WTC11 (cell line): Measurements from ENCODE around the gene VPS41. TPM values are rescaled to one million over a fixed set of nuclear protein-coding genes. Genes with fewer than 3 reads are reported as not detected.

Source experiments
- ATAC-seq: fragments of 200-7000 bp; cut with Tn5 transposase; 2 replicates; pipeline ENCODE4 v1.10.0; 2021; ENCODE audit warnings: mild to moderate bottlenecking, moderate library complexity
- CTCF ChIA-PET: fragments of 300-600 bp; sonication (Branson Sonifier 250); formaldehyde crosslinking; loops from one replicate; lab custom pipeline; 2021; ENCODE audit warnings: antibody characterized with exemption; lab: Charles Lee
- POLR2A ChIA-PET: fragments of 350-600 bp; sonication (Branson Sonifier 250); formaldehyde crosslinking; loops from one replicate; lab custom pipeline; 2021; ENCODE audit warnings: antibody characterized with exemption; lab: Charles Lee
- DNase-seq: peaks from one replicate; pipeline ENCODE4 v3.0.0; 2021; ENCODE audit warnings: low spot score
- H3K27ac Mint-ChIP-seq: 2 replicates; pipeline ENCODE4 v1.8.0; 2021; ENCODE audit warnings: mixed read lengths
- H3K27me3 Mint-ChIP-seq: 2 replicates; pipeline ENCODE4 v1.8.0; 2021; ENCODE audit warnings: low read depth, mild to moderate bottlenecking, moderate library complexity, mixed read lengths
- H3K36me3 Mint-ChIP-seq: 2 replicates; pipeline ENCODE4 v1.8.0; 2021; ENCODE audit warnings: mixed read lengths
- H3K4me1 Mint-ChIP-seq: 2 replicates; pipeline ENCODE4 v1.8.0; 2022; ENCODE audit warnings: mixed read lengths
- H3K4me3 Mint-ChIP-seq: 2 replicates; pipeline ENCODE4 v1.8.0; 2021; ENCODE audit warnings: mild to moderate bottlenecking, moderate library complexity, mixed read lengths
- H3K9me3 Mint-ChIP-seq: 2 replicates; pipeline ENCODE4 v1.8.0; 2021; ENCODE audit warnings: mixed read lengths
- ETV6 ChIP-seq: sonication (generic); formaldehyde crosslinking; IDR thresholded peaks from 2 replicates; pipeline ENCODE4 v1.8.1; 2022; ENCODE audit warnings: mild to moderate bottlenecking, missing genetic modification reagents
- GABPB1 ChIP-seq: sonication (generic); formaldehyde crosslinking; IDR thresholded peaks from 2 replicates; pipeline ENCODE4 v1.8.1; 2023; ENCODE audit warnings: mild to moderate bottlenecking, missing genetic modification reagents
- GRHL2 ChIP-seq: fragments of 250-450 bp; sonication (Bioruptor Pico); IDR thresholded peaks from 2 replicates; pipeline ENCODE4 v1.8.0; 2022; ENCODE audit warnings: mild to moderate bottlenecking, moderate library complexity; ENCODE audit not compliant: insufficient replicate concordance, severe bottlenecking
- JUN ChIP-seq: sonication (generic); formaldehyde crosslinking; IDR thresholded peaks from 2 replicates; pipeline ENCODE4 v1.8.0; 2023; ENCODE audit warnings: mild to moderate bottlenecking, missing genetic modification reagents
- NR1H2 ChIP-seq: sonication (generic); formaldehyde crosslinking; IDR thresholded peaks from 2 replicates; pipeline ENCODE4 v1.9.0; 2021; ENCODE audit warnings: mild to moderate bottlenecking, moderate library complexity, missing genetic modification reagents
- NR3C1 ChIP-seq: sonication (generic); formaldehyde crosslinking; conservative IDR thresholded peaks from 2 replicates; pipeline ENCODE4 v1.8.1; 2023; ENCODE audit warnings: low read depth, mild to moderate bottlenecking, missing genetic modification reagents
- RORB ChIP-seq: fragments of 250-450 bp; sonication (Bioruptor Pico); IDR thresholded peaks from 2 replicates; pipeline ENCODE4 v1.9.0; 2021; ENCODE audit warnings: mild to moderate bottlenecking
- TP53 ChIP-seq: sonication (generic); formaldehyde crosslinking; IDR thresholded peaks from 2 replicates; pipeline ENCODE4 v1.8.1; 2023; ENCODE audit warnings: mild to moderate bottlenecking, missing genetic modification reagents
- ZNF121 ChIP-seq: sonication (generic); formaldehyde crosslinking; IDR thresholded peaks from 2 replicates; pipeline ENCODE4 v1.8.0; 2023; ENCODE audit warnings: missing genetic modification reagents
- total RNA-seq: library from RNA; stranded (reverse); gene quantifications from 3 replicates; pipeline ENCODE4 v1.2.3, GENCODE V29; 2021
- TF ChIP-seq, protein P1 (sequence below): sonication (generic); formaldehyde crosslinking; IDR thresholded peaks from 2 replicates; pipeline ENCODE4 v1.8.0; 2022; ENCODE audit warnings: mild to moderate bottlenecking, missing genetic modification reagents
- TF ChIP-seq, protein P2 (sequence below): sonication (generic); formaldehyde crosslinking; IDR thresholded peaks from 2 replicates; pipeline ENCODE4 v1.8.1; 2023; ENCODE audit warnings: mild to moderate bottlenecking, missing genetic modification reagents, borderline replicate concordance
- TF ChIP-seq, protein P3 (sequence below): sonication (generic); formaldehyde crosslinking; IDR thresholded peaks from 2 replicates; pipeline ENCODE4 v1.8.1; 2022; ENCODE audit warnings: mild to moderate bottlenecking, missing genetic modification reagents, moderate library complexity, borderline replicate concordance
- TF ChIP-seq, protein P4 (sequence below): sonication (generic); formaldehyde crosslinking; IDR thresholded peaks from 2 replicates; pipeline ENCODE4 v1.8.0; 2022; ENCODE audit warnings: missing genetic modification reagents
- TF ChIP-seq, protein P5 (sequence below): fragments of 250-450 bp; sonication (Bioruptor Pico); IDR thresholded peaks from 2 replicates; pipeline ENCODE4 v1.9.0; 2021; ENCODE audit warnings: mild to moderate bottlenecking, borderline replicate concordance

VPS41 gene
- total RNA-seq, 1 experiment from 2014 or later = 50.3 TPM

DNA sequence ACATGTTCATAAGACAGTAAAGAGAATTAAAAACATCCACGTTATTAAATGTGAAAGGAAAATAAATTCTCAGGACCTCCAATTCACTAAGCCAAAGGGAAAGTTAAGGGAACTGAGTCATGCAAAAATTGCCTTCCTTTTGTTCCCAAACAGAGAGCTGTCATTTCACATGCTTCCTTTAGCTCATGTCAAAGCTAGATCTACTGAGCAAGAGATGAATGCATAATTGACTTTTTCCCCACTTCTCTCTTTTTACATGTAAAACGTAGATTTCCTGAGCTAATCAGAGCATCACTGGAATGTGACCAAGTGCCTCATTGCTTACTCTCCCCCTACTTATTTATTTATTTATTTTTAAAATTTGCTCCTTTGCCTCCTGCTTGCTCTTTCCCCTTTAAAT, 148.8 kb downstream of the VPS41 start:
- Mint-ChIP-seq H3K4me1 (peaks cover 8% of the 10 kb centered on the region), H3K27me3 (no peaks in the 10 kb centered on the region), H3K27ac (no peak overlapping the region), H3K36me3 (peaks cover 15% of the 10 kb centered on the region), H3K9me3 (no peaks in the 10 kb centered on the region), H3K4me3 (no peak overlapping the region)
- DNase-seq (no peak), ATAC-seq (no peak)
- POLR2A ChIA-PET = no interaction called here
- TF ChIP-seq NR3C1 (CRISPR knock-in tag) (no peak), JUN (CRISPR knock-in tag) (no peak), GABPB1 (no peak), NR1H2 (CRISPR knock-in tag) (no peak), RORB (CRISPR knock-in tag) (no peak), GRHL2 (CRISPR knock-in tag) (no peak), ZNF121 (CRISPR knock-in tag) (no peak)
- TF ChIP-seq, protein P1, sequence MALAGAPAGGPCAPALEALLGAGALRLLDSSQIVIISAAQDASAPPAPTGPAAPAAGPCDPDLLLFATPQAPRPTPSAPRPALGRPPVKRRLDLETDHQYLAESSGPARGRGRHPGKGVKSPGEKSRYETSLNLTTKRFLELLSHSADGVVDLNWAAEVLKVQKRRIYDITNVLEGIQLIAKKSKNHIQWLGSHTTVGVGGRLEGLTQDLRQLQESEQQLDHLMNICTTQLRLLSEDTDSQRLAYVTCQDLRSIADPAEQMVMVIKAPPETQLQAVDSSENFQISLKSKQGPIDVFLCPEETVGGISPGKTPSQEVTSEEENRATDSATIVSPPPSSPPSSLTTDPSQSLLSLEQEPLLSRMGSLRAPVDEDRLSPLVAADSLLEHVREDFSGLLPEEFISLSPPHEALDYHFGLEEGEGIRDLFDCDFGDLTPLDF (CRISPR knock-in tag) = no peak
- TF ChIP-seq, protein P2, sequence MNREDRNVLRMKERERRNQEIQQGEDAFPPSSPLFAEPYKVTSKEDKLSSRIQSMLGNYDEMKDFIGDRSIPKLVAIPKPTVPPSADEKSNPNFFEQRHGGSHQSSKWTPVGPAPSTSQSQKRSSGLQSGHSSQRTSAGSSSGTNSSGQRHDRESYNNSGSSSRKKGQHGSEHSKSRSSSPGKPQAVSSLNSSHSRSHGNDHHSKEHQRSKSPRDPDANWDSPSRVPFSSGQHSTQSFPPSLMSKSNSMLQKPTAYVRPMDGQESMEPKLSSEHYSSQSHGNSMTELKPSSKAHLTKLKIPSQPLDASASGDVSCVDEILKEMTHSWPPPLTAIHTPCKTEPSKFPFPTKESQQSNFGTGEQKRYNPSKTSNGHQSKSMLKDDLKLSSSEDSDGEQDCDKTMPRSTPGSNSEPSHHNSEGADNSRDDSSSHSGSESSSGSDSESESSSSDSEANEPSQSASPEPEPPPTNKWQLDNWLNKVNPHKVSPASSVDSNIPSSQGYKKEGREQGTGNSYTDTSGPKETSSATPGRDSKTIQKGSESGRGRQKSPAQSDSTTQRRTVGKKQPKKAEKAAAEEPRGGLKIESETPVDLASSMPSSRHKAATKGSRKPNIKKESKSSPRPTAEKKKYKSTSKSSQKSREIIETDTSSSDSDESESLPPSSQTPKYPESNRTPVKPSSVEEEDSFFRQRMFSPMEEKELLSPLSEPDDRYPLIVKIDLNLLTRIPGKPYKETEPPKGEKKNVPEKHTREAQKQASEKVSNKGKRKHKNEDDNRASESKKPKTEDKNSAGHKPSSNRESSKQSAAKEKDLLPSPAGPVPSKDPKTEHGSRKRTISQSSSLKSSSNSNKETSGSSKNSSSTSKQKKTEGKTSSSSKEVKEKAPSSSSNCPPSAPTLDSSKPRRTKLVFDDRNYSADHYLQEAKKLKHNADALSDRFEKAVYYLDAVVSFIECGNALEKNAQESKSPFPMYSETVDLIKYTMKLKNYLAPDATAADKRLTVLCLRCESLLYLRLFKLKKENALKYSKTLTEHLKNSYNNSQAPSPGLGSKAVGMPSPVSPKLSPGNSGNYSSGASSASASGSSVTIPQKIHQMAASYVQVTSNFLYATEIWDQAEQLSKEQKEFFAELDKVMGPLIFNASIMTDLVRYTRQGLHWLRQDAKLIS = no peak
- TF ChIP-seq, protein P3, sequence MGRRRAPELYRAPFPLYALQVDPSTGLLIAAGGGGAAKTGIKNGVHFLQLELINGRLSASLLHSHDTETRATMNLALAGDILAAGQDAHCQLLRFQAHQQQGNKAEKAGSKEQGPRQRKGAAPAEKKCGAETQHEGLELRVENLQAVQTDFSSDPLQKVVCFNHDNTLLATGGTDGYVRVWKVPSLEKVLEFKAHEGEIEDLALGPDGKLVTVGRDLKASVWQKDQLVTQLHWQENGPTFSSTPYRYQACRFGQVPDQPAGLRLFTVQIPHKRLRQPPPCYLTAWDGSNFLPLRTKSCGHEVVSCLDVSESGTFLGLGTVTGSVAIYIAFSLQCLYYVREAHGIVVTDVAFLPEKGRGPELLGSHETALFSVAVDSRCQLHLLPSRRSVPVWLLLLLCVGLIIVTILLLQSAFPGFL (CRISPR knock-in tag) = no peak
- TF ChIP-seq, protein P4, sequence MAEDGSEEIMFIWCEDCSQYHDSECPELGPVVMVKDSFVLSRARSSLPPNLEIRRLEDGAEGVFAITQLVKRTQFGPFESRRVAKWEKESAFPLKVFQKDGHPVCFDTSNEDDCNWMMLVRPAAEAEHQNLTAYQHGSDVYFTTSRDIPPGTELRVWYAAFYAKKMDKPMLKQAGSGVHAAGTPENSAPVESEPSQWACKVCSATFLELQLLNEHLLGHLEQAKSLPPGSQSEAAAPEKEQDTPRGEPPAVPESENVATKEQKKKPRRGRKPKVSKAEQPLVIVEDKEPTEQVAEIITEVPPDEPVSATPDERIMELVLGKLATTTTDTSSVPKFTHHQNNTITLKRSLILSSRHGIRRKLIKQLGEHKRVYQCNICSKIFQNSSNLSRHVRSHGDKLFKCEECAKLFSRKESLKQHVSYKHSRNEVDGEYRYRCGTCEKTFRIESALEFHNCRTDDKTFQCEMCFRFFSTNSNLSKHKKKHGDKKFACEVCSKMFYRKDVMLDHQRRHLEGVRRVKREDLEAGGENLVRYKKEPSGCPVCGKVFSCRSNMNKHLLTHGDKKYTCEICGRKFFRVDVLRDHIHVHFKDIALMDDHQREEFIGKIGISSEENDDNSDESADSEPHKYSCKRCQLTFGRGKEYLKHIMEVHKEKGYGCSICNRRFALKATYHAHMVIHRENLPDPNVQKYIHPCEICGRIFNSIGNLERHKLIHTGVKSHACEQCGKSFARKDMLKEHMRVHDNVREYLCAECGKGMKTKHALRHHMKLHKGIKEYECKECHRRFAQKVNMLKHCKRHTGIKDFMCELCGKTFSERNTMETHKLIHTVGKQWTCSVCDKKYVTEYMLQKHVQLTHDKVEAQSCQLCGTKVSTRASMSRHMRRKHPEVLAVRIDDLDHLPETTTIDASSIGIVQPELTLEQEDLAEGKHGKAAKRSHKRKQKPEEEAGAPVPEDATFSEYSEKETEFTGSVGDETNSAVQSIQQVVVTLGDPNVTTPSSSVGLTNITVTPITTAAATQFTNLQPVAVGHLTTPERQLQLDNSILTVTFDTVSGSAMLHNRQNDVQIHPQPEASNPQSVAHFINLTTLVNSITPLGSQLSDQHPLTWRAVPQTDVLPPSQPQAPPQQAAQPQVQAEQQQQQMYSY (CRISPR knock-in tag) = no peak
- CTCF ChIA-PET = no interaction called here

DNA sequence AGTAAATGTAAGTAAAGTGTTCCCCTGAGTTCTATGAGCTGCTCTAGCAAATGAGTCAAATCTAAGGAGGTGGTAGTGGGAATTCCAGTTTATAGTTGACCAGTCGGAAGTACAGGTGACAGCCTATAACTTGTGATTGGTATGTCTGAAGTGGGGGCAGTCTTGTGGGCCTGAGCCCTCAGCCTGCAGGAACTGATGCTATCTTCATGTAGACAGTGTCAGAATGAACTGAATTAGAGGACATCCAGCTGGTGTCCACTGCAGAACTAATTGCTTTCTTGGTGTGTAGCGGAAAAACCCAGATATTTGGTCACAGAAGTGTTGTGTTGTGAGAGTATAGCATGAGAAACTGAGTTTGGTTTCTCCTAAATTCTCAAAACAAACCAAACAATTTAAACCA, 150.0 kb downstream of the VPS41 start:
- no peak overlapping the region for H3K27ac Mint-ChIP-seq
- H3K9me3 Mint-ChIP-seq = no peaks in the 10 kb centered on the region

More for the DNA sequence above, 150.0 kb downstream of the VPS41 start:
- Mint-ChIP-seq H3K27me3 (no peaks in the 10 kb centered on the region), H3K4me3 (no peak overlapping the region), H3K4me1 (peaks cover 8% of the 10 kb centered on the region), H3K36me3 (peaks cover 24% of the 10 kb centered on the region)
- POLR2A ChIA-PET = no interaction called here
- TF ChIP-seq, protein P5, sequence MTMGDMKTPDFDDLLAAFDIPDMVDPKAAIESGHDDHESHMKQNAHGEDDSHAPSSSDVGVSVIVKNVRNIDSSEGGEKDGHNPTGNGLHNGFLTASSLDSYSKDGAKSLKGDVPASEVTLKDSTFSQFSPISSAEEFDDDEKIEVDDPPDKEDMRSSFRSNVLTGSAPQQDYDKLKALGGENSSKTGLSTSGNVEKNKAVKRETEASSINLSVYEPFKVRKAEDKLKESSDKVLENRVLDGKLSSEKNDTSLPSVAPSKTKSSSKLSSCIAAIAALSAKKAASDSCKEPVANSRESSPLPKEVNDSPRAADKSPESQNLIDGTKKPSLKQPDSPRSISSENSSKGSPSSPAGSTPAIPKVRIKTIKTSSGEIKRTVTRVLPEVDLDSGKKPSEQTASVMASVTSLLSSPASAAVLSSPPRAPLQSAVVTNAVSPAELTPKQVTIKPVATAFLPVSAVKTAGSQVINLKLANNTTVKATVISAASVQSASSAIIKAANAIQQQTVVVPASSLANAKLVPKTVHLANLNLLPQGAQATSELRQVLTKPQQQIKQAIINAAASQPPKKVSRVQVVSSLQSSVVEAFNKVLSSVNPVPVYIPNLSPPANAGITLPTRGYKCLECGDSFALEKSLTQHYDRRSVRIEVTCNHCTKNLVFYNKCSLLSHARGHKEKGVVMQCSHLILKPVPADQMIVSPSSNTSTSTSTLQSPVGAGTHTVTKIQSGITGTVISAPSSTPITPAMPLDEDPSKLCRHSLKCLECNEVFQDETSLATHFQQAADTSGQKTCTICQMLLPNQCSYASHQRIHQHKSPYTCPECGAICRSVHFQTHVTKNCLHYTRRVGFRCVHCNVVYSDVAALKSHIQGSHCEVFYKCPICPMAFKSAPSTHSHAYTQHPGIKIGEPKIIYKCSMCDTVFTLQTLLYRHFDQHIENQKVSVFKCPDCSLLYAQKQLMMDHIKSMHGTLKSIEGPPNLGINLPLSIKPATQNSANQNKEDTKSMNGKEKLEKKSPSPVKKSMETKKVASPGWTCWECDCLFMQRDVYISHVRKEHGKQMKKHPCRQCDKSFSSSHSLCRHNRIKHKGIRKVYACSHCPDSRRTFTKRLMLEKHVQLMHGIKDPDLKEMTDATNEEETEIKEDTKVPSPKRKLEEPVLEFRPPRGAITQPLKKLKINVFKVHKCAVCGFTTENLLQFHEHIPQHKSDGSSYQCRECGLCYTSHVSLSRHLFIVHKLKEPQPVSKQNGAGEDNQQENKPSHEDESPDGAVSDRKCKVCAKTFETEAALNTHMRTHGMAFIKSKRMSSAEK (CRISPR knock-in tag) = no peak
- TF ChIP-seq ETV6 (CRISPR knock-in tag) (no peak), NR3C1 (CRISPR knock-in tag) (no peak), TP53 (no peak)
- no peak for DNase-seq
- CTCF ChIA-PET = interaction anchor here (1.3 kb wide), 1 partner anchor 23 kb away, joined by 3 read pairs; no protein-coding TSS in a partner anchor
- ATAC-seq = no peak
